Trophoblast cell (in vitro differentiated cells and primary cell): ENCODE results near the gene SNAI1.
"Not testable (repeated sequence)": the region's sequence is repeated elsewhere in the genome, so short reads cannot be mapped to it uniquely, and the experiment has no call there.

Source experiments
- DNase-seq, 2 donors: peaks; one replicate each; pipeline ENCODE4 v3.0.0-alpha.2; 2016
- H2AFZ ChIP-seq: 2 replicates; pipeline ENCODE4 v1.6.1; 2013; ENCODE audit warnings: low read length, moderate library complexity, mild to moderate bottlenecking; ENCODE audit not compliant: insufficient read depth, poor library complexity
- H2AK5ac ChIP-seq: 2 replicates; pipeline ENCODE4 v1.6.1; 2013; ENCODE audit warnings: mild to moderate bottlenecking, low read length
- H2BK120ac ChIP-seq: 2 replicates; pipeline ENCODE4 v1.6.1; 2013; ENCODE audit warnings: low read length, mild to moderate bottlenecking, moderate library complexity; ENCODE audit not compliant: insufficient read depth, poor library complexity
- H2BK12ac ChIP-seq: 2 replicates; pipeline ENCODE4 v1.6.1; 2013; ENCODE audit warnings: mild to moderate bottlenecking, low read length, moderate library complexity
- H2BK5ac ChIP-seq: 2 replicates; pipeline ENCODE4 v1.6.1; 2013; ENCODE audit warnings: low read length, low read depth, moderate library complexity, mild to moderate bottlenecking; ENCODE audit not compliant: poor library complexity
- H3K14ac ChIP-seq: 2 replicates; pipeline ENCODE4 v1.6.1; 2013; ENCODE audit warnings: mild to moderate bottlenecking, low read length
- H3K18ac ChIP-seq: 2 replicates; pipeline ENCODE4 v1.6.1; 2013; ENCODE audit warnings: mild to moderate bottlenecking, low read length
- H3K23ac ChIP-seq: 2 replicates; pipeline ENCODE4 v1.6.1; 2013; ENCODE audit warnings: low read length
- H3K27ac ChIP-seq: 2 replicates; pipeline ENCODE4 v1.5.1; 2013; ENCODE audit warnings: low read depth, mild to moderate bottlenecking, inconsistent platforms, low read length, moderate library complexity
- H3K27me3 ChIP-seq: 2 replicates; pipeline ENCODE4 v1.6.1; 2013; ENCODE audit warnings: inconsistent platforms, mild to moderate bottlenecking, low read length, moderate library complexity; ENCODE audit not compliant: insufficient read depth
- H3K36me3 ChIP-seq, 2 experiments: 1 replicate in 1 of 2; 2 replicates in 1 of 2; pipeline ENCODE4 v1.6.1; 2013; ENCODE audit warnings: low read length in 2 of 2, mild to moderate bottlenecking in 2 of 2, moderate library complexity in 1 of 2; ENCODE audit not compliant: insufficient read depth in 2 of 2, control insufficient read depth in 1 of 2
- H3K4ac ChIP-seq: 2 replicates; pipeline ENCODE4 v1.6.1; 2013; ENCODE audit warnings: low read depth, mild to moderate bottlenecking, low read length, moderate library complexity
- H3K4me1 ChIP-seq, 2 experiments: 1 replicate in 1 of 2; 2 replicates in 1 of 2; pipeline ENCODE4 v1.6.1; 2013; ENCODE audit warnings: low read length in 2 of 2, mild to moderate bottlenecking in 2 of 2, moderate library complexity in 1 of 2; ENCODE audit not compliant: insufficient read depth in 2 of 2, control insufficient read depth in 1 of 2
- H3K4me2 ChIP-seq: 2 replicates; pipeline ENCODE4 v1.6.1; 2013; ENCODE audit warnings: inconsistent platforms, mild to moderate bottlenecking, low read length, moderate library complexity
- H3K4me3 ChIP-seq: 2 replicates; pipeline ENCODE4 v1.5.1; 2013; ENCODE audit warnings: mild to moderate bottlenecking, low read depth, low read length, inconsistent platforms
- H3K79me1 ChIP-seq: one replicate; pipeline ENCODE4 v1.6.1; 2013; ENCODE audit warnings: low read length
- H3K79me2 ChIP-seq: 2 replicates; pipeline ENCODE4 v1.6.1; 2013; ENCODE audit warnings: low read length, mild to moderate bottlenecking; ENCODE audit not compliant: control insufficient read depth, insufficient read depth, poor library complexity
- H3K9ac ChIP-seq: 2 replicates; pipeline ENCODE4 v1.6.1; 2013; ENCODE audit warnings: mild to moderate bottlenecking, low read length
- H3K9me3 ChIP-seq: 2 replicates; pipeline ENCODE4 v1.6.1; 2013; ENCODE audit warnings: low read depth, mild to moderate bottlenecking, control low read depth, inconsistent platforms, low read length; ENCODE audit not compliant: insufficient read depth
- H4K12ac ChIP-seq: 2 replicates; pipeline ENCODE4 v1.6.1; 2013; ENCODE audit warnings: low read depth, mild to moderate bottlenecking, low read length, moderate library complexity
- H4K8ac ChIP-seq: 2 replicates; pipeline ENCODE4 v1.6.1; 2013; ENCODE audit warnings: low read depth, mild to moderate bottlenecking, low read length, moderate library complexity
- H4K91ac ChIP-seq: one replicate; pipeline ENCODE4 v1.6.1; 2013; ENCODE audit warnings: low read depth, mild to moderate bottlenecking, low read length, moderate library complexity
- WGBS: extraction: QIAGEN DNeasy Blood & Tissue Kit; methylation state at CpG from one replicate; pipeline ENCODE4 v1.1.7; 2013; ENCODE audit warnings: missing lambda C conversion rate; ENCODE audit not compliant: insufficient read length, insufficient coverage; ENCODE audit errors: extremely low coverage; 5-methylcytosine and 5-hydroxymethylcytosine counted together

Gene SNAI1

GRCh38 chr20:49948809-49949507, 33.8 kb upstream of the SNAI1 start:
- no peaks in the 10 kb centered on the region for H3K79me1 ChIP-seq
- H3K23ac ChIP-seq, result no peak overlapping the region
- H4K12ac ChIP-seq, result no peak overlapping the region
- no peaks in the 10 kb centered on the region for H3K9me3 ChIP-seq
- H3K4ac ChIP-seq, result no peak overlapping the region
- no peak overlapping the region for H3K9ac ChIP-seq
- H2BK5ac ChIP-seq, result no peak overlapping the region
- H2AFZ ChIP-seq, result no peak overlapping the region
- H3K36me3 ChIP-seq, result peaks cover 45 to 66% of the 10 kb centered on the region in 2 experiments
- no peak overlapping the region for H3K18ac ChIP-seq
- no peaks in the 10 kb centered on the region for H3K27me3 ChIP-seq
- no peak overlapping the region for H4K91ac ChIP-seq
- H3K14ac ChIP-seq, result no peak overlapping the region
- H4K8ac ChIP-seq, result no peak overlapping the region
- H3K4me1 ChIP-seq, result no peaks in the 10 kb centered on the region
- H2BK12ac ChIP-seq, result no peak overlapping the region
- H3K4me3 ChIP-seq, result no peak overlapping the region
- H3K4me2 ChIP-seq, result no peak overlapping the region
- WGBS, result no CpG with 5 or more reads among the region's 11 CpGs
- H2AK5ac ChIP-seq, result no peak overlapping the region
- no peak overlapping the region for H2BK120ac ChIP-seq
- DNase-seq, result no peak
- no peaks in the 10 kb centered on the region for H3K79me2 ChIP-seq
- no peak overlapping the region for H3K27ac ChIP-seq

- peak in 1 of 2 donors; percentile 28 for DNase-seq
- Histone ChIP-seq H3K4ac (no peak overlapping the region), H3K9me3 (no peaks in the 10 kb centered on the region), H4K8ac (no peak overlapping the region), H3K9ac (no peak overlapping the region), H3K27me3 (no peaks in the 10 kb centered on the region), H3K14ac (no peak overlapping the region), H2AK5ac (no peak overlapping the region), H3K4me2 (no peak overlapping the region), H2BK12ac (no peak overlapping the region), H2BK5ac (no peak overlapping the region), H3K4me3 (no peak overlapping the region), H3K4me1 (no peaks in the 10 kb centered on the region), H3K27ac (no peak overlapping the region), H3K79me2 (no peaks in the 10 kb centered on the region), H2AFZ (no peak overlapping the region), H3K18ac (no peak overlapping the region), H3K79me1 (no peaks in the 10 kb centered on the region), H3K23ac (no peak overlapping the region), H4K12ac (no peak overlapping the region), H3K36me3 (peaks cover 49 to 66% of the 10 kb centered on the region in 2 experiments), H2BK120ac (no peak overlapping the region), H4K91ac (no peak overlapping the region)
- WGBS, result no CpG with 5 or more reads among the region's 4 CpGs
Observed at GRCh38 chr20:49951151-49951550, 31.6 kb upstream of the SNAI1 start.

DNA sequence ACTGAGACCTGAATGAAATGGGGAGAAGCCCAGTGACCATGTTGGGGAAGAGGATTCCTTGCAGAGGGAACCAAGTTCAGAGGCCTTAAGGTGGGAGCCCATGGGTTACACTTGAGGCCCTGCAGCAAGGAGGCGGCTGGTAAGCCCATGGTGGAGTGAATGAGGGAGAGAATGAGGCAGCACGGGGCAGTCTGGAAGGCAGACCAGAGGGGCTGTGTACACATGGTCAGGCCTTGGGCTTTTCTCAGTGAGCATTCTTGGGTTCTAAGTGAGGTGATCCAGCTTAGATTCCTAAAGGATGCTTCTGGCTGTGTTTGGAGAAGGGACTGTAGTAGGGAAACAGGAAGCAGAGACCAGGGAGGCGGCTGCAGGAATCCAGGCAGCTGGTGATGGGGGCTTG, 27.6 kb upstream of the SNAI1 start:
- no peak for DNase-seq
- H3K9ac ChIP-seq, result no peak overlapping the region
- WGBS, result no CpG with 5 or more reads among the region's 3 CpGs

DNA sequence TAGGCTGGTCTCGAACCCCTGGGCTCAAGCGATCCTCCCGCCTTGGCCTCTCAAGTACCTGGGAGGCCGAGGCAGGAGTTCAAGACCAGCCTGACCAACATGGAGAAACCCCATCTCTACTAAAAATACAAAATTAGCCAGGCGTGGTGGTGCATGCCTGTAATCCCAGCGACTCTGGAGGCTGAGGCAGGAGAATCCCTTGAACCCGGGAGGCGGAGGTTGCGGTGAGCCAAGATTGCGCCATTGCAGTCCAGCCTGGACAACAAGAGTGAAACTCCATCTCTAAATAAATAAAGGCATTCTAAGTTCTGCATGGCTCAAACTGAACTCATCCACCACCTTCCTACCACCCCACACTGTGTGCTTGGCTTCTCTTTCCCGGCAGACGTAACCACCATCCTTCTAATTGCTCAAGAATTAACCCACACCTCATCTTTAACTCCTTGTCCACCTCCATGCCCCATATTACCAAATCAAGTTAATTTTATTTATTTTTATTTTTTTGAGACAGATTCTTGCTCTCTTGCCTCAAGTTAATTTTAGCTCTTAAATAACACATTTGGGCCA, 26.9 kb upstream of the SNAI1 start:
- WGBS, result no CpG with 5 or more reads among the region's 12 CpGs
- not testable (repeated sequence) for H3K4me2 ChIP-seq

More for the DNA sequence above, 27.6 kb upstream of the SNAI1 start:
- H3K79me1 ChIP-seq, result no peaks in the 10 kb centered on the region
- no peaks in the 10 kb centered on the region for H3K9me3 ChIP-seq
- peak overlapping the region; percentile 12 for H4K12ac ChIP-seq
- H3K23ac ChIP-seq, result no peak overlapping the region
- no peak overlapping the region for H4K91ac ChIP-seq
- H4K8ac ChIP-seq, result no peak overlapping the region
- H2AFZ ChIP-seq, result no peak overlapping the region
- no peak overlapping the region for H3K14ac ChIP-seq
- no peaks in the 10 kb centered on the region for H3K79me2 ChIP-seq
- H3K27me3 ChIP-seq, result no peaks in the 10 kb centered on the region
- H3K4me2 ChIP-seq, result no peak overlapping the region
- no peak overlapping the region for H2BK12ac ChIP-seq
- no peak overlapping the region for H3K4ac ChIP-seq
- H3K4me3 ChIP-seq, result no peak overlapping the region
- no peak overlapping the region for H2AK5ac ChIP-seq
- no peak overlapping the region for H3K27ac ChIP-seq
- H3K4me1 ChIP-seq, result no peaks in the 10 kb centered on the region
- no peak overlapping the region for H2BK5ac ChIP-seq
- no peak overlapping the region for H2BK120ac ChIP-seq
- H3K36me3 ChIP-seq, result peaks cover 42 to 62% of the 10 kb centered on the region in 2 experiments
- no peak overlapping the region for H3K18ac ChIP-seq

More for the DNA sequence above, 26.9 kb upstream of the SNAI1 start:
- H2BK5ac ChIP-seq, DNase-seq, H3K79me2 ChIP-seq, H2BK120ac ChIP-seq, H4K91ac ChIP-seq, H3K27me3 ChIP-seq, H4K12ac ChIP-seq, H4K8ac ChIP-seq, H3K4me1 ChIP-seq, H2AK5ac ChIP-seq, H3K23ac ChIP-seq, H3K79me1 ChIP-seq, H3K9me3 ChIP-seq, H3K4ac ChIP-seq, H3K27ac ChIP-seq, H3K4me3 ChIP-seq, H3K14ac ChIP-seq, H3K9ac ChIP-seq, H2AFZ ChIP-seq, H2BK12ac ChIP-seq, H3K18ac ChIP-seq: not testable (repeated sequence)
- peaks cover 37 to 56% of the 10 kb centered on the region in 2 experiments for H3K36me3 ChIP-seq
